COLO829 (cell line): ENCODE data around the gene CRYZ.
"Not testable (repeated sequence)": the region's sequence is repeated elsewhere in the genome, so short reads cannot be mapped to it uniquely, and the experiment has no call there.

Experiments
- DNase-seq: peaks from one replicate; pipeline ENCODE4 v3.0.0; 2012; ENCODE audit warnings: low spot score

Gene CRYZ

GRCh38 chr1:74732960-74733603, at the start of gene CRYZ, which contains the start of gene TYW3:
Gene CRYZ (minus strand): TSS chr1:74733050. CDS start chr1:74724821, 8,229 bp downstream.
Gene TYW3 (plus strand): TSS chr1:74733152. CDS start chr1:74733245, 93 bp downstream.
- DNase-seq, result peak; percentile 54

GRCh38 chr1:74780594-74780993, 47.7 kb upstream of the CRYZ start:
- no peak for DNase-seq

- DNase-seq, result no peak
Observed at GRCh38 chr1:74779750-74780149, 46.9 kb upstream of the CRYZ start.

- DNase-seq, result no peak
Observed at GRCh38 chr1:74777525-74777924, 44.7 kb upstream of the CRYZ start.

- no peak for DNase-seq
Observed at GRCh38 chr1:74775735-74776134, 42.9 kb upstream of the CRYZ start.

- DNase-seq, result no peak
Observed at GRCh38 chr1:74773582-74773981, 40.7 kb upstream of the CRYZ start.

- no peak for DNase-seq
Observed at GRCh38 chr1:74772945-74773344, 40.1 kb upstream of the CRYZ start.

- peak; percentile 16 for DNase-seq
Observed at GRCh38 chr1:74771913-74772515, 39.2 kb upstream of the CRYZ start.

GRCh38 chr1:74767490-74767889, 34.6 kb upstream of the CRYZ start:
- no peak for DNase-seq

- DNase-seq, result no peak
Observed at GRCh38 chr1:74766579-74766978, 33.7 kb upstream of the CRYZ start.

- no peak for DNase-seq
Observed at GRCh38 chr1:74763807-74764206, 31.0 kb upstream of the CRYZ start.

GRCh38 chr1:74756650-74757049, 23.8 kb upstream of the CRYZ start:
- DNase-seq, result not testable (repeated sequence)

GRCh38 chr1:74755475-74755874, 22.6 kb upstream of the CRYZ start:
- no peak for DNase-seq

- peak; percentile 48 for DNase-seq
Observed at GRCh38 chr1:74753104-74753503, 20.3 kb upstream of the CRYZ start.

GRCh38 chr1:74748960-74749359, 16.1 kb upstream of the CRYZ start:
- DNase-seq, result no peak

GRCh38 chr1:74745247-74745646, 12.4 kb upstream of the CRYZ start:
- not testable (repeated sequence) for DNase-seq

GRCh38 chr1:74740307-74740980, 7.6 kb upstream of the CRYZ start:
- not testable (repeated sequence) for DNase-seq

GRCh38 chr1:74737333-74737732, 4.5 kb upstream of the CRYZ start:
- DNase-seq, result no peak

GRCh38 chr1:74733604-74734484, 994 bp upstream of the CRYZ start:
- peak; percentile 57 for DNase-seq

GRCh38 chr1:74732071-74732946, 541 bp downstream of the CRYZ start:
- not testable (repeated sequence) for DNase-seq

GRCh38 chr1:74731399-74732052, 1.3 kb downstream of the CRYZ start:
- no peak for DNase-seq
